ENCODE results near the gene SPON1.

DNA sequence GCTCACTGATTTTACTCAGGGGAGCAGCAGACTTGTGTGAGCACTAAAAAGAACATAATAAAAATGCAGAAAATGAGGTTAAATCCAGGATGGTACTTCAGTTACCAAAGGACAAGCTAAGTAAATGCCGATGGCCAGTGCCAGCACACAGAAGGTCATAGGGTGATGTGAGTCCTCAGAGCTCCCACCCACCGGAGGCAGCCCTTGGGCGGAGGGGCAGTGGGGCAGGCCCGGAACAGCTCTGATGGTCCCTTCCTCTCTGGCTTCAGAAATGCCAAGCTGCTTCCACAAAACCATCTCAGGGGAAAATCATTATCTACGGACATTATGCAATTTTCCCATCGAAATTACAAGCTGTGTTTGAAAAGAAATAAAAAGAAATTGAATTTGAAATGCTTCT lies 271.9 kb downstream of the SPON1 start:
- TF ChIP-seq CTCF (IDR thresholded peaks at IDR 0.05) (no peak), POLR2A (IDR thresholded peaks at IDR 0.05) (no peak)
